K562 (cell line): ENCODE data around the gene DCUN1D2. TPM values are rescaled to one million over a fixed set of nuclear protein-coding genes. Genes with fewer than 3 reads are reported as not detected.

Experiments used
- ATAC-seq: fragments of 200-7000 bp; cut with Tn5 transposase; 3 replicates; pipeline ENCODE4 v1.9.1; 2020; ENCODE audit warnings: moderate library complexity
- BruUV-seq: library from RNA; stranded (reverse); fragments of 400-500 nt; replicated peaks from 2 replicates; lab custom pipeline; 2021; lab: Mats Ljungman, UMichigan
- CTCF ChIA-PET: fragments of 300-600 bp; formaldehyde crosslinking; extraction: SDS; loops from one replicate; lab custom pipeline; 2021; ENCODE audit warnings: low intra/inter-chr PET ratio; lab: Yijun Ruan, JAX
- POLR2A ChIA-PET: fragments of 300-600, 350-650 bp; sonication (Branson Sonifier 250); formaldehyde crosslinking; extraction: SDS; loops from one replicate; lab custom pipeline; 2021; ENCODE audit warnings: antibody characterized with exemption, inconsistent platforms; lab: Yijun Ruan, JAX
- DNase-seq, 4 experiments: peaks; one replicate each; pipeline versions ENCODE4 v3.0.0 to v3.0.0-alpha.2; 2011 to 2018; ENCODE audit warnings: low spot score in 3 of 4, mixed read lengths in 3 of 4; ENCODE audit errors: extremely low read depth in 1 of 4
- FAIRE-seq: peaks from 2 replicates; lab custom pipeline; 2011; peaks lifted over from hg19 to GRCh38; lab: Jason Lieb, UNC
- H2AFZ ChIP-seq: 2 replicates; pipeline ENCODE4 v1.6.0; 2011; ENCODE audit warnings: low read depth, low read length, control low read depth, inconsistent platforms
- H3K27ac ChIP-seq: fragments of 200-600 bp; 3 replicates; pipeline ENCODE4 v1.8.0; 2011; ENCODE audit warnings: low read depth, mild to moderate bottlenecking, control low read depth, inconsistent platforms, low read length, moderate library complexity, mixed read lengths; ENCODE audit errors: extremely low read depth
- H3K27me3 ChIP-seq, 2 experiments: fragments of 300-600 bp in 1 of 2; 2 replicates in 1 of 2; 3 replicates in 1 of 2; pipeline versions ENCODE4 v1.6.0 to v1.8.0; 2011; ENCODE audit warnings: inconsistent platforms in 2 of 2, low read length in 2 of 2, mild to moderate bottlenecking in 1 of 2, mixed read lengths in 1 of 2, moderate library complexity in 1 of 2; ENCODE audit not compliant: control insufficient read depth in 2 of 2, insufficient read depth in 2 of 2
- H3K36me3 ChIP-seq: fragments of 300-600 bp; 3 replicates; pipeline ENCODE4 v1.8.0; 2011; ENCODE audit warnings: mild to moderate bottlenecking, low read length, inconsistent platforms; ENCODE audit not compliant: control insufficient read depth, insufficient read depth
- H3K4me1 ChIP-seq, 2 experiments: fragments of 200-600 bp in 1 of 2; replicated peaks in 1 of 2; 2 replicates in 1 of 2; 3 replicates in 1 of 2; pipeline versions ENCODE4 v1.5.1 to v1.8.0; 2011; ENCODE audit warnings: inconsistent platforms in 2 of 2, low read length in 2 of 2, mild to moderate bottlenecking in 1 of 2, mixed read lengths in 1 of 2, moderate library complexity in 1 of 2; ENCODE audit not compliant: control insufficient read depth in 2 of 2, insufficient read depth in 2 of 2
- H3K4me2 ChIP-seq: 2 replicates; pipeline ENCODE4 v1.6.1; 2011; ENCODE audit warnings: low read length, control low read depth, inconsistent platforms, mixed read lengths; ENCODE audit not compliant: insufficient read depth
- H3K4me3 ChIP-seq: fragments of 200-600 bp; sonication (generic), shearing (Covaris generic); 2 replicates; pipeline ENCODE4 v1.5.1; 2016; ENCODE audit warnings: control low read depth, inconsistent platforms
- H3K79me2 ChIP-seq: fragments of 200-600 bp; 3 replicates; pipeline ENCODE4 v1.8.0; 2011; ENCODE audit warnings: low read length, inconsistent platforms; ENCODE audit not compliant: control insufficient read depth, insufficient read depth
- H3K9ac ChIP-seq, 2 experiments: 2 replicates each; pipeline versions ENCODE4 v1.6.0 to v1.6.1; 2011; ENCODE audit warnings: low read depth in 2 of 2, low read length in 2 of 2, control low read depth in 1 of 2, inconsistent platforms in 1 of 2, mild to moderate bottlenecking in 1 of 2, mixed read lengths in 1 of 2; ENCODE audit not compliant: insufficient read depth in 1 of 2
- H3K9me1 ChIP-seq: one replicate; pipeline ENCODE4 v1.6.0; 2011; ENCODE audit warnings: inconsistent platforms, mild to moderate bottlenecking, low read length, moderate library complexity; ENCODE audit not compliant: control insufficient read depth, insufficient read depth
- H3K9me3 ChIP-seq: replicated peaks from 2 replicates; pipeline ENCODE4 v1.5.1; 2011; ENCODE audit warnings: low read depth, low read length, inconsistent platforms; ENCODE audit not compliant: control insufficient read depth, insufficient read depth
- H4K20me1 ChIP-seq: replicated peaks from 2 replicates; pipeline ENCODE4 v1.6.1; 2011; ENCODE audit warnings: low read length, inconsistent platforms, mixed read lengths; ENCODE audit not compliant: control insufficient read depth, insufficient read depth
- BHLHE40 ChIP-seq: IDR thresholded peaks from 2 replicates; pipeline ENCODE4 v1.6.1; 2011; ENCODE audit warnings: low read length, improper control_type of control experiment
- DDX20 ChIP-seq: fragments of 450-650 bp; IDR thresholded peaks from 2 replicates; pipeline ENCODE4 v1.6.1; 2016; ENCODE audit warnings: missing genetic modification characterization, low read depth, mild to moderate bottlenecking, missing compliant biosample characterization, moderate library complexity
- EGR1 ChIP-seq: fragments of 450-650 bp; conservative IDR thresholded peaks from 2 replicates; pipeline ENCODE4 v1.6.1; 2017; ENCODE audit warnings: mild to moderate bottlenecking
- ILF3 ChIP-seq: fragments of 450-650 bp; IDR thresholded peaks from 2 replicates; pipeline ENCODE4 v1.6.1; 2018; ENCODE audit warnings: antibody characterized with exemption, mild to moderate bottlenecking, moderate library complexity, borderline replicate concordance
- MAFG ChIP-seq: fragments of 450-650 bp; conservative IDR thresholded peaks from 2 replicates; pipeline ENCODE4 v1.6.1; 2016; ENCODE audit warnings: missing genetic modification characterization, missing compliant biosample characterization
- NRF1 ChIP-seq, 2 experiments: fragments of 450-650 bp; IDR thresholded peaks in 1 of 2; conservative IDR thresholded peaks in 1 of 2; 2 replicates each; pipeline ENCODE4 v1.6.1; 2014; ENCODE audit warnings: mild to moderate bottlenecking in 2 of 2
- RFX1 ChIP-seq: fragments of 450-650 bp; IDR thresholded peaks from 2 replicates; pipeline ENCODE4 v1.6.1; 2016; ENCODE audit warnings: mild to moderate bottlenecking, moderate library complexity
- ZFPM2 ChIP-seq: fragments of 250-450 bp; sonication (Bioruptor Pico); IDR thresholded peaks from 2 replicates; pipeline ENCODE4 v1.5.1; 2022; ENCODE audit warnings: mild to moderate bottlenecking
- ZNF212 ChIP-seq: fragments of 450-650 bp; formaldehyde crosslinking; IDR thresholded peaks from 2 replicates; pipeline ENCODE4 v1.4.0; 2020; ENCODE audit warnings: mild to moderate bottlenecking
- ZNF57 ChIP-seq: fragments of 450-650 bp; formaldehyde crosslinking; IDR thresholded peaks from 2 replicates; pipeline ENCODE4 v1.4.0; 2020; ENCODE audit warnings: mild to moderate bottlenecking, moderate library complexity
- WGBS: fragments of 100-300 bp; shearing (Covaris generic); methylation state at CpG from one replicate; pipeline ENCODE4 v1.1.6; 2016; ENCODE audit warnings: low coverage, mixed read lengths; ENCODE audit not compliant: insufficient coverage; ENCODE audit errors: missing lambda C conversion rate; 5-methylcytosine and 5-hydroxymethylcytosine counted together
- in situ Hi-C: fragments of 300-500 bp; cut with MboI; formaldehyde crosslinking; loops from 4 replicates; pipeline ENCODE4 v1.15.0; 2018; ENCODE audit warnings: inconsistent platforms, mixed read lengths
- intact Hi-C: fragments of 100-400 bp; cut with micrococcal nuclease; formaldehyde crosslinking; loops from 2 replicates; pipeline ENCODE4 v1.14.2; 2022
- polyA plus RNA-seq, 8 experiments: library from polyadenylated mRNA; depleted of rRNA in 4 of 8; stranded (reverse) in 5 of 8; unstranded in 3 of 8; fragments of >200 nt; fragmentation: Nextera tagmentation in 2 of 8; fragmentation: Illumina TruSeq in 1 of 8; extraction: Ambion mirVana in 2 of 8; extraction: Trizol in 1 of 8; gene quantifications; 2 replicates each; pipeline versions ENCODE4 v1.2.1 to v1.2.3, GENCODE V29; 2011 to 2014; ENCODE audit warnings: inconsistent platforms in 1 of 8, missing spikeins in 1 of 8
- total RNA-seq, 7 experiments: library from RNA; depleted of rRNA in 6 of 7; stranded (reverse); fragments of >200 nt in 6 of 7; fragmentation: Illumina TruSeq in 2 of 7; extraction: Trizol in 2 of 7; gene quantifications; 2 replicates each; pipeline versions ENCODE4 v1.2.1 to v1.2.3, GENCODE V29; 2011 to 2021; ENCODE audit warnings: low replicate concordance in 1 of 7
- TF ChIP-seq, protein P1 (sequence below), 2 experiments: fragments of 450-650 bp in 1 of 2; sonication (generic) in 1 of 2; formaldehyde crosslinking in 1 of 2; IDR thresholded peaks in 1 of 2; conservative IDR thresholded peaks in 1 of 2; 2 replicates each; pipeline versions ENCODE4 v1.6.1 to v1.8.1; 2016 to 2023; ENCODE audit warnings: mild to moderate bottlenecking in 2 of 2, moderate library complexity in 2 of 2, inconsistent platforms in 1 of 2, missing genetic modification reagents in 1 of 2
- TF ChIP-seq, protein P2 (sequence below), 2 experiments: fragments of 450-650 bp in 1 of 2; IDR thresholded peaks; 2 replicates each; pipeline ENCODE4 v1.6.1; 2011 to 2017; ENCODE audit warnings: low read depth in 2 of 2, antibody characterized with exemption in 1 of 2, borderline replicate concordance in 1 of 2, low read length in 1 of 2, mild to moderate bottlenecking in 1 of 2, mixed read lengths in 1 of 2; ENCODE audit not compliant: control insufficient read depth in 1 of 2
- TF ChIP-seq, protein P3 (sequence below): fragments of 450-650 bp; IDR thresholded peaks from 2 replicates; pipeline ENCODE4 v1.6.1; 2016; ENCODE audit warnings: low read depth, mild to moderate bottlenecking, moderate library complexity
- TF ChIP-seq, protein P4 (sequence below): sonication (generic); formaldehyde crosslinking; IDR thresholded peaks from 2 replicates; pipeline ENCODE4 v1.8.1; 2022; ENCODE audit warnings: missing genetic modification reagents

DCUN1D2 gene
- total and polyA plus RNA-seq, 9 of the 15 experiments (the other 6 are each of a cell fraction or from before 2014, with no cell fraction given): 2.1 to 16.8 (median 11.1) TPM

DNA sequence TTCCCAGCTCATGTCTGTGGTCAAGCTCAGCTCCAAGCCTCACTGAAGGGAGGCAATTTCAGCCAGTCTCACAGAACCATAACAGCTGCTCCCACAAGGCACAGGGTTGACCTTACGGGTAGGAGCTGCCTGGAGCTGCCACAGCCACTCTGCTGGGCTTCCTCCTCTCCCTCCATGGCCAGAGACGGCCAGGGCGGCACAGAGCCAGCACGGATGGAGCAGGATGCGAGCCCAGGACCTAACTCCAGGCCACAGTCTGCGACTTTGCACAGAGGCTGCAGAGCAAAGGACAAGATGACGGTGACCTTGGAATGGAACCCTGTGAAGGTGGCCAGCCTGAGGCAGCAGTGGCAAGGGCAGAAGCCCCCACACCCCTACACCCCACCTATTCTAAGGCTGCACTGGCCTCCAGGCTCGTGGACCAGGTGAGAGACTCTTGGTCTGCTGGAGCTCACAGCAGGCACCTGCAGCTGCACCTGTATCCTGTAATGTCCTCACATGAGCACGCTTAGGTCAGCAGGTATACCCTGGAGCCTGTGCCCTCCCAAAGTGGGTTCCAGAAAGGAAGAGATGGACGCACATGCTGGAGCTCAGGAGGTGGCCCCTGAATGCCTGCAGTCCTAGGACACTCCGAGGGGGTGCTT, 66.9 kb downstream of the DCUN1D2 start:
- Histone ChIP-seq H3K27me3 (peaks cover 3 to 43% of the 10 kb centered on the region in 2 experiments; a peak in 4 of 5 replicates), H3K36me3 (no peaks in the 10 kb centered on the region), H3K4me3 (no peak overlapping the region), H3K4me2 (no peak overlapping the region), H3K79me2 (no peaks in the 10 kb centered on the region), H3K4me1 (peaks cover 7 to 29% of the 10 kb centered on the region in 2 experiments; a peak in 3 of 5 replicates), H3K27ac (no peak overlapping the region), H3K9me1 (no peaks in the 10 kb centered on the region), H3K9me3 (no peaks in the 10 kb centered on the region), H2AFZ (no peak overlapping the region), H4K20me1 (no peaks in the 10 kb centered on the region), H3K9ac (peak overlapping the region in 1 of 2 experiments; percentile 35; a peak in 1 of 4 replicates)
- in situ Hi-C loops: no loop called here
- CTCF ChIA-PET: no interaction called here
- intact Hi-C loops: no loop called here
- POLR2A ChIA-PET: no interaction called here
- no peak for DNase-seq
- TF ChIP-seq, protein P1, sequence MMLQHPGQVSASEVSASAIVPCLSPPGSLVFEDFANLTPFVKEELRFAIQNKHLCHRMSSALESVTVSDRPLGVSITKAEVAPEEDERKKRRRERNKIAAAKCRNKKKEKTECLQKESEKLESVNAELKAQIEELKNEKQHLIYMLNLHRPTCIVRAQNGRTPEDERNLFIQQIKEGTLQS (IDR thresholded peaks at IDR 0.05): no peak
- TF ChIP-seq, protein P1 (CRISPR knock-in tag; conservative IDR thresholded peaks at IDR 0.05): no peak
- TF ChIP-seq ZNF212 (CRISPR knock-in tag) (no peak), RFX1 (no peak), MAFG (no peak), DDX20 (tag) (no peak), ZFPM2 (CRISPR knock-in tag) (no peak), ILF3 (no peak), BHLHE40 (no peak), EGR1 (no peak), NRF1 (conservative IDR thresholded peaks at IDR 0.05 in 1 of 2, IDR thresholded peaks at IDR 0.05 in 1 of 2) (no peak), ZNF57 (CRISPR knock-in tag) (no peak)
- TF ChIP-seq, protein P2, sequence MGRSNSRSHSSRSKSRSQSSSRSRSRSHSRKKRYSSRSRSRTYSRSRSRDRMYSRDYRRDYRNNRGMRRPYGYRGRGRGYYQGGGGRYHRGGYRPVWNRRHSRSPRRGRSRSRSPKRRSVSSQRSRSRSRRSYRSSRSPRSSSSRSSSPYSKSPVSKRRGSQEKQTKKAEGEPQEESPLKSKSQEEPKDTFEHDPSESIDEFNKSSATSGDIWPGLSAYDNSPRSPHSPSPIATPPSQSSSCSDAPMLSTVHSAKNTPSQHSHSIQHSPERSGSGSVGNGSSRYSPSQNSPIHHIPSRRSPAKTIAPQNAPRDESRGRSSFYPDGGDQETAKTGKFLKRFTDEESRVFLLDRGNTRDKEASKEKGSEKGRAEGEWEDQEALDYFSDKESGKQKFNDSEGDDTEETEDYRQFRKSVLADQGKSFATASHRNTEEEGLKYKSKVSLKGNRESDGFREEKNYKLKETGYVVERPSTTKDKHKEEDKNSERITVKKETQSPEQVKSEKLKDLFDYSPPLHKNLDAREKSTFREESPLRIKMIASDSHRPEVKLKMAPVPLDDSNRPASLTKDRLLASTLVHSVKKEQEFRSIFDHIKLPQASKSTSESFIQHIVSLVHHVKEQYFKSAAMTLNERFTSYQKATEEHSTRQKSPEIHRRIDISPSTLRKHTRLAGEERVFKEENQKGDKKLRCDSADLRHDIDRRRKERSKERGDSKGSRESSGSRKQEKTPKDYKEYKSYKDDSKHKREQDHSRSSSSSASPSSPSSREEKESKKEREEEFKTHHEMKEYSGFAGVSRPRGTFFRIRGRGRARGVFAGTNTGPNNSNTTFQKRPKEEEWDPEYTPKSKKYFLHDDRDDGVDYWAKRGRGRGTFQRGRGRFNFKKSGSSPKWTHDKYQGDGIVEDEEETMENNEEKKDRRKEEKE (IDR thresholded peaks at IDR 0.05; ENCODE audit: borderline replicate concordance in 1 of 2, control insufficient read depth in 1 of 2, low read depth in 2 of 2, low read length in 1 of 2): no peak
- TF ChIP-seq, protein P3, sequence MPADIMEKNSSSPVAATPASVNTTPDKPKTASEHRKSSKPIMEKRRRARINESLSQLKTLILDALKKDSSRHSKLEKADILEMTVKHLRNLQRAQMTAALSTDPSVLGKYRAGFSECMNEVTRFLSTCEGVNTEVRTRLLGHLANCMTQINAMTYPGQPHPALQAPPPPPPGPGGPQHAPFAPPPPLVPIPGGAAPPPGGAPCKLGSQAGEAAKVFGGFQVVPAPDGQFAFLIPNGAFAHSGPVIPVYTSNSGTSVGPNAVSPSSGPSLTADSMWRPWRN: no peak
- TF ChIP-seq, protein P4, sequence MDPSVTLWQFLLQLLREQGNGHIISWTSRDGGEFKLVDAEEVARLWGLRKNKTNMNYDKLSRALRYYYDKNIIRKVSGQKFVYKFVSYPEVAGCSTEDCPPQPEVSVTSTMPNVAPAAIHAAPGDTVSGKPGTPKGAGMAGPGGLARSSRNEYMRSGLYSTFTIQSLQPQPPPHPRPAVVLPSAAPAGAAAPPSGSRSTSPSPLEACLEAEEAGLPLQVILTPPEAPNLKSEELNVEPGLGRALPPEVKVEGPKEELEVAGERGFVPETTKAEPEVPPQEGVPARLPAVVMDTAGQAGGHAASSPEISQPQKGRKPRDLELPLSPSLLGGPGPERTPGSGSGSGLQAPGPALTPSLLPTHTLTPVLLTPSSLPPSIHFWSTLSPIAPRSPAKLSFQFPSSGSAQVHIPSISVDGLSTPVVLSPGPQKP: no peak
- WGBS: 1% methylated on average over 11 of the region's 11 CpGs
- BruUV-seq: no TSS peak
- no peak for ATAC-seq
- no peak for FAIRE-seq
